H9 (cell line): ENCODE results near the gene EPAS1. TPM values are rescaled to one million over a fixed set of nuclear protein-coding genes. Genes with fewer than 3 reads are reported as not detected.

ENCODE experiments used
- DNase-seq: peaks from one replicate; pipeline ENCODE4 v3.0.0-alpha.2; 2017
- H2AFZ ChIP-seq: one replicate; pipeline ENCODE4 v1.6.1; 2013; ENCODE audit warnings: mild to moderate bottlenecking, low read length, control low read depth, moderate library complexity
- H2AK5ac ChIP-seq: 2 replicates; pipeline ENCODE4 v1.6.1; 2013; ENCODE audit warnings: low read length, control low read depth, mixed read lengths; ENCODE audit not compliant: insufficient read length
- H2BK120ac ChIP-seq: one replicate; pipeline ENCODE4 v1.6.1; 2013; ENCODE audit warnings: low read depth, mild to moderate bottlenecking, low read length, control low read depth, inconsistent platforms; ENCODE audit not compliant: poor library complexity, severe bottlenecking
- H2BK12ac ChIP-seq: 2 replicates; pipeline ENCODE4 v1.6.1; 2013; ENCODE audit warnings: low read length, control low read depth, mixed read lengths, low read depth; ENCODE audit not compliant: insufficient read length
- H2BK15ac ChIP-seq: 2 replicates; pipeline ENCODE4 v1.6.1; 2013; ENCODE audit warnings: low read depth, low read length, control low read depth
- H2BK20ac ChIP-seq: one replicate; pipeline ENCODE4 v1.6.1; 2013; ENCODE audit warnings: low read depth, mild to moderate bottlenecking, low read length, control low read depth, inconsistent platforms; ENCODE audit not compliant: poor library complexity, severe bottlenecking
- H2BK5ac ChIP-seq: 2 replicates; pipeline ENCODE4 v1.6.1; 2013; ENCODE audit warnings: low read length, control low read depth, mixed read lengths; ENCODE audit not compliant: insufficient read length
- H3K14ac ChIP-seq: 2 replicates; pipeline ENCODE4 v1.6.1; 2013; ENCODE audit warnings: low read length, control low read depth; ENCODE audit not compliant: insufficient read depth
- H3K18ac ChIP-seq: 2 replicates; pipeline ENCODE4 v1.6.1; 2013; ENCODE audit warnings: low read depth, mild to moderate bottlenecking, mixed read lengths, low read length, control low read depth; ENCODE audit not compliant: insufficient read length
- H3K23ac ChIP-seq: 2 replicates; pipeline ENCODE4 v1.6.1; 2013; ENCODE audit warnings: low read length, control low read depth, mixed read lengths, low read depth; ENCODE audit not compliant: insufficient read length
- H3K23me2 ChIP-seq: 2 replicates; pipeline ENCODE4 v1.6.1; 2013; ENCODE audit warnings: low read depth, mild to moderate bottlenecking, mixed read lengths, low read length, control low read depth; ENCODE audit not compliant: insufficient read length, poor library complexity, severe bottlenecking
- H3K27ac ChIP-seq: 2 replicates; pipeline ENCODE4 v1.5.1; 2013; ENCODE audit warnings: low read length, control low read depth, mixed read lengths, low read depth; ENCODE audit not compliant: insufficient read length
- H3K27me3 ChIP-seq: 2 replicates; pipeline ENCODE4 v1.6.1; 2013; ENCODE audit warnings: low read length, control low read depth, inconsistent platforms; ENCODE audit not compliant: insufficient read depth
- H3K4ac ChIP-seq: 2 replicates; pipeline ENCODE4 v1.6.1; 2013; ENCODE audit warnings: low read depth, mild to moderate bottlenecking, control low read depth, inconsistent platforms, low read length, moderate library complexity
- H3K4me1 ChIP-seq: 2 replicates; pipeline ENCODE4 v1.6.1; 2013; ENCODE audit warnings: low read length, control low read depth, inconsistent platforms; ENCODE audit not compliant: insufficient read depth
- H3K4me2 ChIP-seq: 2 replicates; pipeline ENCODE4 v1.6.1; 2013; ENCODE audit warnings: low read length, control low read depth, mixed read lengths; ENCODE audit not compliant: insufficient read length, insufficient read depth
- H3K56ac ChIP-seq: 2 replicates; pipeline ENCODE4 v1.6.1; 2013; ENCODE audit warnings: low read depth, mild to moderate bottlenecking, mixed read lengths, low read length, control low read depth; ENCODE audit not compliant: insufficient read length
- H3K79me1 ChIP-seq: 2 replicates; pipeline ENCODE4 v1.6.1; 2013; ENCODE audit warnings: low read depth, mild to moderate bottlenecking, moderate library complexity, low read length, control low read depth, inconsistent platforms; ENCODE audit not compliant: insufficient read depth, poor library complexity, severe bottlenecking
- H3K79me2 ChIP-seq: 2 replicates; pipeline ENCODE4 v1.6.1; 2013; ENCODE audit warnings: low read length, control low read depth, inconsistent platforms; ENCODE audit not compliant: insufficient read depth
- H3K9ac ChIP-seq: 2 replicates; pipeline ENCODE4 v1.6.1; 2013; ENCODE audit warnings: low read length, control low read depth, mixed read lengths; ENCODE audit not compliant: insufficient read length; ENCODE audit errors: extremely low read depth
- H3K9me3 ChIP-seq: one replicate; pipeline ENCODE4 v1.6.1; 2013; ENCODE audit warnings: low read depth, low read length, inconsistent platforms; ENCODE audit not compliant: control insufficient read depth
- H3T11ph ChIP-seq: one replicate; pipeline ENCODE4 v1.6.1; 2013; ENCODE audit warnings: mild to moderate bottlenecking, low read length, control low read depth, inconsistent platforms
- H4K20me1 ChIP-seq: one replicate; pipeline ENCODE4 v1.6.1; 2013; ENCODE audit not compliant: control insufficient read depth, insufficient read length, insufficient read depth
- H4K5ac ChIP-seq: 2 replicates; pipeline ENCODE4 v1.6.1; 2013; ENCODE audit warnings: low read depth, mild to moderate bottlenecking, mixed read lengths, low read length, control low read depth; ENCODE audit not compliant: insufficient read length
- H4K8ac ChIP-seq: replicated peaks from 2 replicates; pipeline ENCODE4 v1.6.1; 2013; ENCODE audit warnings: low read length, control low read depth, mixed read lengths, low read depth; ENCODE audit not compliant: insufficient read length
- H4K91ac ChIP-seq: 2 replicates; pipeline ENCODE4 v1.6.1; 2013; ENCODE audit warnings: low read depth, mild to moderate bottlenecking, moderate library complexity, mixed read lengths, low read length, control low read depth; ENCODE audit not compliant: insufficient read length
- H3K27ac Mint-ChIP-seq, 3 experiments: 2 replicates in 2 of 3; 3 replicates in 1 of 3; pipeline ENCODE4 v1.8.0; 2020 to 2021; ENCODE audit warnings: mixed read lengths in 3 of 3, mild to moderate bottlenecking in 1 of 3, moderate library complexity in 1 of 3
- H3K27me3 Mint-ChIP-seq: 2 replicates; pipeline ENCODE4 v1.8.0; 2021; ENCODE audit warnings: low read depth, mild to moderate bottlenecking, moderate library complexity, mixed read lengths
- H3K36me3 Mint-ChIP-seq, 3 experiments: 2 replicates in 2 of 3; 3 replicates in 1 of 3; pipeline ENCODE4 v1.8.0; 2020 to 2021; ENCODE audit warnings: low read depth in 3 of 3, mixed read lengths in 3 of 3; ENCODE audit not compliant: insufficient read depth in 1 of 3
- H3K4me1 Mint-ChIP-seq, 2 experiments: 2 replicates each; pipeline ENCODE4 v1.8.0; 2020; ENCODE audit warnings: mixed read lengths in 2 of 2
- H3K4me3 Mint-ChIP-seq, 2 experiments: 2 replicates in 1 of 2; 3 replicates in 1 of 2; pipeline ENCODE4 v1.8.0; 2020 to 2021; ENCODE audit warnings: mild to moderate bottlenecking in 2 of 2, mixed read lengths in 2 of 2, moderate library complexity in 1 of 2
- H3K9me3 Mint-ChIP-seq, 2 experiments: 2 replicates in 1 of 2; 3 replicates in 1 of 2; pipeline ENCODE4 v1.8.0; 2020; ENCODE audit warnings: mild to moderate bottlenecking in 2 of 2, mixed read lengths in 2 of 2, moderate library complexity in 1 of 2
- WGBS: extraction: QIAGEN DNeasy Blood & Tissue Kit; methylation state at CpG from one replicate; pipeline ENCODE4 v1.1.7; 2013; ENCODE audit warnings: missing lambda C conversion rate, low lambda C conversion rate, mixed read lengths; ENCODE audit not compliant: insufficient read length; ENCODE audit errors: extremely low coverage; 5-methylcytosine and 5-hydroxymethylcytosine counted together
- total RNA-seq: library from RNA; stranded (reverse); gene quantifications from 2 replicates; pipeline ENCODE4 v1.2.1, GENCODE V29; 2021
- TF ChIP-seq, protein P1 (sequence below): fragments of 200-600 bp; sonication (generic); conservative IDR thresholded peaks from 3 replicates; pipeline ENCODE4 v1.8.0; 2021; ENCODE audit warnings: antibody characterized with exemption, mild to moderate bottlenecking

The EPAS1 gene
- total RNA-seq, 1 experiment from 2014 or later, result 1.1 TPM

DNA sequence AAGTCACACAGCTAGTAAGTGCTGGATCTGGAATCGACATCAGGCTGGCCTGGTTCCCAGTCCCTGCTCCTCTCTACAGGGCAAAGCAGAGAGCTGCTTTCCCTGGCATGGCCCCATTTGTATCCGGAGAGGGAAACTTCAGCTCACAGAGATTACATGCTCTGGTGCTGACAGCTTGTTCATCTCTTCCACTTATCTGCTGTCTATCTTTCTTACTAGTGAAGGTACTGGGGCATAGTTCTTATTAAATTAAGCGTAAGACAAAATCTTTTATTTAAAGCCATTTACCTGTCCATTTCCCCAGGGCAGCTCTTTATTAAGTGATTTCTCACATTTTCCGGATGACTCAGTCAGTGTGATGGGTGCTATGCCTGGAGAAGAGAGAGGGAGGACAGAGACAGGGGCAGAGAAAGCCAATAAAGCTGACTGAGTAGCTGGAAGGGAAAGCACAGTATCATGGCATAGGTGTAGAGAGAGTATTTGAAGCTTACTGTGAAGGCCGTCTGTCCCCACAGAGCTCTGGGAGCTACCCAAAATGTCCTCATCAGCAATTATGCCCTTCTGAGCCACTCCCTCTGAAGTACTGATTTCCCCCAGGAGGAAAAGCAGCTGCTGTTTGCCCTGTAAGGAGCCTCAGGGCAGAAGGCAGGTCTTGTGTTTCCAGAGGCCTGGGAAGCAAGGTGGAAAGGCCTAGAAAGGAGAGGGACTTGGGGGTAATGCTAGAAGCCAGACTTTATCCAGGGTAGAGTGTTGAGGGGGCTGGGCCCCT lies 44.1 kb upstream of the EPAS1 start:
- Histone ChIP-seq H3K79me2 (no peaks in the 10 kb centered on the region), H3T11ph (no peak overlapping the region), H4K20me1 (no peaks in the 10 kb centered on the region), H2BK15ac (no peak overlapping the region), H4K5ac (no peak overlapping the region), H3K27me3 (no peaks in the 10 kb centered on the region), H4K8ac (no peak overlapping the region), H3K4me2 (no peak overlapping the region), H2AK5ac (no peak overlapping the region), H3K23me2 (no peaks in the 10 kb centered on the region), H2AFZ (no peak overlapping the region), H3K56ac (no peak overlapping the region), H3K4ac (no peak overlapping the region), H2BK20ac (no peak overlapping the region), H3K23ac (no peak overlapping the region), H2BK5ac (no peak overlapping the region), H3K27ac (no peak overlapping the region), H3K18ac (no peak overlapping the region), H3K9ac (no peak overlapping the region), H3K79me1 (no peaks in the 10 kb centered on the region), H3K4me1 (no peaks in the 10 kb centered on the region), H2BK12ac (no peak overlapping the region), H3K9me3 (no peaks in the 10 kb centered on the region), H4K91ac (no peak overlapping the region), H2BK120ac (no peak overlapping the region), H3K14ac (no peak overlapping the region)
- TF ChIP-seq, protein P1, sequence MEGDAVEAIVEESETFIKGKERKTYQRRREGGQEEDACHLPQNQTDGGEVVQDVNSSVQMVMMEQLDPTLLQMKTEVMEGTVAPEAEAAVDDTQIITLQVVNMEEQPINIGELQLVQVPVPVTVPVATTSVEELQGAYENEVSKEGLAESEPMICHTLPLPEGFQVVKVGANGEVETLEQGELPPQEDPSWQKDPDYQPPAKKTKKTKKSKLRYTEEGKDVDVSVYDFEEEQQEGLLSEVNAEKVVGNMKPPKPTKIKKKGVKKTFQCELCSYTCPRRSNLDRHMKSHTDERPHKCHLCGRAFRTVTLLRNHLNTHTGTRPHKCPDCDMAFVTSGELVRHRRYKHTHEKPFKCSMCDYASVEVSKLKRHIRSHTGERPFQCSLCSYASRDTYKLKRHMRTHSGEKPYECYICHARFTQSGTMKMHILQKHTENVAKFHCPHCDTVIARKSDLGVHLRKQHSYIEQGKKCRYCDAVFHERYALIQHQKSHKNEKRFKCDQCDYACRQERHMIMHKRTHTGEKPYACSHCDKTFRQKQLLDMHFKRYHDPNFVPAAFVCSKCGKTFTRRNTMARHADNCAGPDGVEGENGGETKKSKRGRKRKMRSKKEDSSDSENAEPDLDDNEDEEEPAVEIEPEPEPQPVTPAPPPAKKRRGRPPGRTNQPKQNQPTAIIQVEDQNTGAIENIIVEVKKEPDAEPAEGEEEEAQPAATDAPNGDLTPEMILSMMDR, result no peak
- no peak overlapping the region for H3K4me3 Mint-ChIP-seq
- no peak overlapping the region; a peak in 2 of 7 replicates for H3K27ac Mint-ChIP-seq
- no peak for DNase-seq
- WGBS, result no CpG with 5 or more reads among the region's 5 CpGs
- peaks cover 0 to 3% of the 10 kb centered on the region in 2 experiments; a peak in 1 of 4 replicates for H3K4me1 Mint-ChIP-seq
- no peaks in the 10 kb centered on the region; the same call in 1 of the 2 replicates for H3K27me3 Mint-ChIP-seq
- H3K9me3 Mint-ChIP-seq, result no peaks in the 10 kb centered on the region
- H3K36me3 Mint-ChIP-seq, result no peaks in the 10 kb centered on the region
